HG03097 (cell line): ENCODE results near the gene PSMB7.

ENCODE experiments used
- ATAC-seq: cut with Tn5 transposase; IDR thresholded peaks from one replicate; pipeline ENCODE4 v1.9.1; 2021; ENCODE audit not compliant: unreplicated experiment, low FRiP score

PSMB7 gene

GRCh38 chr9:124308606-124309491 is 106.4 kb downstream of the PSMB7 start:
- ATAC-seq: no peak

- ATAC-seq: no peak
Measured at GRCh38 chr9:124307379-124308030, 107.7 kb downstream of the PSMB7 start.

GRCh38 chr9:124306098-124306735 is 109.0 kb downstream of the PSMB7 start:
- ATAC-seq: no peak

GRCh38 chr9:124304285-124304684 is 111.0 kb downstream of the PSMB7 start:
- no peak for ATAC-seq

GRCh38 chr9:124303762-124304161 is 111.5 kb downstream of the PSMB7 start:
- ATAC-seq: no peak
